Tibial nerve (tissue), 3 donors: Measurements from ENCODE around the gene SYT9.

Experiments
- CTCF ChIP-seq, 5 experiments: fragments of 200-600 bp in 3 of 5; fragments of 450-650 bp in 2 of 5; sonication (generic) in 3 of 5; IDR thresholded peaks; one replicate each; pipeline ENCODE4 v1.5.1; 2016 to 2019; ENCODE audit warnings: antibody characterized with exemption in 5 of 5, mild to moderate bottlenecking in 3 of 5, moderate library complexity in 2 of 5
- POLR2A ChIP-seq, 2 donors: fragments of 450-650 bp; IDR thresholded peaks; one replicate each; pipeline ENCODE4 v1.6.1; 2017; ENCODE audit warnings: antibody characterized with exemption in 2 of 2, mild to moderate bottlenecking in 2 of 2, moderate library complexity in 2 of 2

- TF ChIP-seq CTCF (IDR thresholded peaks at IDR 0.05) = no peak
- no peak for TF ChIP-seq POLR2A (IDR thresholded peaks at IDR 0.05)
These were observed 18.6 kb downstream of the SYT9 start for GRCh38 chr11:7270233-7270865.
